IMR-90 (cell line): ENCODE results near the gene SPATS2L. TPM values are rescaled to one million over a fixed set of nuclear protein-coding genes. Genes with fewer than 3 reads are reported as not detected.

Source experiments
- ATAC-seq: fragments of 200-7000 bp; cut with Tn5 transposase; 2 replicates; pipeline ENCODE4 v1.9.1; 2020; ENCODE audit warnings: low read depth, mild to moderate bottlenecking, moderate library complexity
- BruUV-seq: library from RNA; stranded (reverse); fragments of 400-500 nt; replicated peaks from 2 replicates; lab custom pipeline; 2021; lab: Mats Ljungman, UMichigan
- CTCF ChIA-PET: fragments of 300-600 bp; formaldehyde crosslinking; extraction: SDS; loops from one replicate; lab custom pipeline; 2021; ENCODE audit warnings: antibody characterized with exemption; lab: Yijun Ruan, JAX
- POLR2A ChIA-PET: fragments of 300-600 bp; sonication (Branson Sonifier 250); formaldehyde crosslinking; loops from one replicate; lab custom pipeline; 2022; ENCODE audit warnings: antibody characterized with exemption; ENCODE audit not compliant: unreplicated experiment; lab: Charles Lee
- DNase-seq: peaks from one replicate; pipeline ENCODE4 v3.0.0; 2013
- H2AFZ ChIP-seq: replicated peaks from 2 replicates; pipeline ENCODE3; 2013; ENCODE audit warnings: low read length, mild to moderate bottlenecking; ENCODE audit not compliant: poor library complexity
- H2AK5ac ChIP-seq: 2 replicates; pipeline ENCODE4 v1.6.1; 2013; ENCODE audit warnings: low read depth, low read length, inconsistent platforms
- H2AK9ac ChIP-seq: replicated peaks from 2 replicates; pipeline ENCODE3; 2013; ENCODE audit warnings: mild to moderate bottlenecking, low read depth, low read length, moderate library complexity; ENCODE audit not compliant: poor library complexity
- H2BK120ac ChIP-seq: 2 replicates; pipeline ENCODE4 v1.6.1; 2013; ENCODE audit warnings: low read depth, low read length, inconsistent platforms
- H2BK15ac ChIP-seq: 3 replicates; pipeline ENCODE4 v1.6.1; 2013; ENCODE audit warnings: low read depth, low read length, inconsistent platforms
- H2BK20ac ChIP-seq: 2 replicates; pipeline ENCODE4 v1.6.1; 2013; ENCODE audit warnings: low read depth, mild to moderate bottlenecking, inconsistent platforms, low read length, moderate library complexity
- H2BK5ac ChIP-seq: 2 replicates; pipeline ENCODE4 v1.6.1; 2013; ENCODE audit warnings: mild to moderate bottlenecking, low read depth, low read length, inconsistent platforms; ENCODE audit not compliant: poor library complexity, severe bottlenecking
- H3K14ac ChIP-seq: replicated peaks from 2 replicates; pipeline ENCODE4 v1.6.1; 2013; ENCODE audit warnings: low read depth, low read length, inconsistent platforms
- H3K18ac ChIP-seq: 2 replicates; pipeline ENCODE4 v1.6.1; 2013; ENCODE audit warnings: low read depth, low read length, control low read depth
- H3K23ac ChIP-seq: 2 replicates; pipeline ENCODE4 v1.6.1; 2013; ENCODE audit warnings: low read depth, low read length, inconsistent platforms
- H3K27ac ChIP-seq: 2 replicates; pipeline ENCODE4 v1.5.1; 2013; ENCODE audit warnings: mild to moderate bottlenecking, control low read depth, low read length; ENCODE audit not compliant: insufficient read depth
- H3K27me3 ChIP-seq: 2 replicates; pipeline ENCODE4 v1.6.1; 2013; ENCODE audit warnings: low read length; ENCODE audit not compliant: control insufficient read depth, insufficient read depth
- H3K36me3 ChIP-seq: 2 replicates; pipeline ENCODE4 v1.6.1; 2013; ENCODE audit warnings: low read length, mixed read lengths; ENCODE audit not compliant: control insufficient read depth, insufficient read depth
- H3K4ac ChIP-seq: 2 replicates; pipeline ENCODE4 v1.6.1; 2013; ENCODE audit warnings: low read depth, low read length, inconsistent platforms
- H3K4me1 ChIP-seq: 2 replicates; pipeline ENCODE4 v1.6.1; 2013; ENCODE audit warnings: low read length, mixed read lengths; ENCODE audit not compliant: control insufficient read depth, insufficient read depth
- H3K4me2 ChIP-seq: 2 replicates; pipeline ENCODE4 v1.6.1; 2013; ENCODE audit warnings: low read depth, mild to moderate bottlenecking, control low read depth, low read length, moderate library complexity
- H3K4me3 ChIP-seq: 2 replicates; pipeline ENCODE4 v1.5.1; 2013; ENCODE audit warnings: low read depth, mild to moderate bottlenecking, control low read depth, low read length, moderate library complexity; ENCODE audit not compliant: insufficient read depth
- H3K56ac ChIP-seq: 2 replicates; pipeline ENCODE4 v1.6.1; 2013; ENCODE audit warnings: low read length, inconsistent platforms; ENCODE audit not compliant: insufficient read depth; ENCODE audit errors: extremely low read depth
- H3K79me1 ChIP-seq, 2 experiments: 2 replicates each; pipeline ENCODE4 v1.6.1; 2013; ENCODE audit warnings: low read length in 2 of 2, inconsistent platforms in 1 of 2, low read depth in 1 of 2
- H3K9ac ChIP-seq: 2 replicates; pipeline ENCODE4 v1.6.1; 2013; ENCODE audit warnings: low read depth, low read length, control low read depth
- H3K9me1 ChIP-seq: 2 replicates; pipeline ENCODE4 v1.6.1; 2013; ENCODE audit warnings: low read length, inconsistent platforms; ENCODE audit not compliant: insufficient read depth
- H3K9me3 ChIP-seq: 2 replicates; pipeline ENCODE4 v1.6.1; 2013; ENCODE audit warnings: low read length; ENCODE audit not compliant: control insufficient read depth, insufficient read depth
- H4K20me1 ChIP-seq: 2 replicates; pipeline ENCODE4 v1.6.1; 2013; ENCODE audit warnings: low read length, inconsistent platforms; ENCODE audit not compliant: insufficient read depth
- H4K5ac ChIP-seq: 2 replicates; pipeline ENCODE4 v1.6.1; 2013; ENCODE audit warnings: mild to moderate bottlenecking, low read depth, low read length, control low read depth
- H4K8ac ChIP-seq, 2 experiments: 2 replicates each; pipeline ENCODE4 v1.6.1; 2013; ENCODE audit warnings: low read depth in 2 of 2, low read length in 2 of 2, control low read depth in 1 of 2, inconsistent platforms in 1 of 2
- H4K91ac ChIP-seq: 2 replicates; pipeline ENCODE4 v1.6.1; 2013; ENCODE audit warnings: low read depth, low read length, inconsistent platforms; ENCODE audit not compliant: insufficient read depth
- BHLHE40 ChIP-seq: fragments of 150-350 bp; IDR thresholded peaks from 2 replicates; pipeline ENCODE4 v1.6.1; 2016; ENCODE audit warnings: mild to moderate bottlenecking, low read depth, low read length
- CEBPB ChIP-seq: IDR thresholded peaks from 2 replicates; pipeline ENCODE4 v1.6.1; 2012; ENCODE audit warnings: low read depth, low read length, improper control_type of control experiment
- CHD1 ChIP-seq: IDR thresholded peaks from 2 replicates; pipeline ENCODE4 v1.6.1; 2012; ENCODE audit warnings: low read depth, low read length, improper control_type of control experiment
- FOS ChIP-seq: fragments of 150-350 bp; IDR thresholded peaks from 2 replicates; pipeline ENCODE4 v1.6.1; 2016; ENCODE audit warnings: low read depth, low read length
- MAFK ChIP-seq: IDR thresholded peaks from 2 replicates; pipeline ENCODE4 v1.6.1; 2012; ENCODE audit warnings: low read depth, low read length, improper control_type of control experiment
- MAZ ChIP-seq: IDR thresholded peaks from 2 replicates; pipeline ENCODE4 v1.6.1; 2012; ENCODE audit warnings: low read depth, mild to moderate bottlenecking, low read length, improper control_type of control experiment, moderate library complexity, borderline replicate concordance
- MXI1 ChIP-seq: IDR thresholded peaks from 2 replicates; pipeline ENCODE4 v1.6.1; 2012; ENCODE audit warnings: low read depth, mild to moderate bottlenecking, low read length, moderate library complexity, borderline replicate concordance
- NFE2L2 ChIP-seq: fragments of 150-350 bp; IDR thresholded peaks from 2 replicates; pipeline ENCODE4 v1.6.1; 2016; ENCODE audit warnings: low read depth, mild to moderate bottlenecking, low read length
- POLR2A ChIP-seq: IDR thresholded peaks from 2 replicates; pipeline ENCODE4 v1.6.1; 2012; ENCODE audit warnings: mild to moderate bottlenecking, low read depth, low read length
- RAD21 ChIP-seq: IDR thresholded peaks from 2 replicates; pipeline ENCODE4 v1.6.1; 2012; ENCODE audit warnings: low read length, improper control_type of control experiment
- RCOR1 ChIP-seq: IDR thresholded peaks from 2 replicates; pipeline ENCODE4 v1.6.1; 2012; ENCODE audit warnings: mild to moderate bottlenecking, low read length, improper control_type of control experiment; ENCODE audit not compliant: insufficient replicate concordance
- RFX5 ChIP-seq: IDR thresholded peaks from 2 replicates; pipeline ENCODE4 v1.8.0; 2012; ENCODE audit warnings: low read depth, mild to moderate bottlenecking, low read length, moderate library complexity
- SMC3 ChIP-seq: fragments of 150-350 bp; IDR thresholded peaks from 2 replicates; pipeline ENCODE4 v1.6.1; 2016; ENCODE audit warnings: low read depth, mild to moderate bottlenecking, antibody characterized with exemption, low read length, moderate library complexity
- WGBS, 2 experiments: methylation state at CpG; one replicate each; pipeline versions ENCODE4 v1.1.5 to v1.1.7; 2013; ENCODE audit warnings: missing lambda C conversion rate in 2 of 2; ENCODE audit not compliant: insufficient read length in 1 of 2; ENCODE audit errors: extremely low coverage in 2 of 2; 5-methylcytosine and 5-hydroxymethylcytosine counted together
- dilution Hi-C: fragments of 300-500 bp; cut with HindIII; formaldehyde crosslinking; loops from one replicate; pipeline ENCODE4 v1.14.3; 2018; ENCODE audit warnings: low sequenced_read_pairs; ENCODE audit not compliant: unreplicated experiment
- in situ Hi-C: fragments of 300-500 bp; cut with MboI; formaldehyde crosslinking; loops from 3 replicates; pipeline ENCODE4 v1.14.3; 2019; ENCODE audit warnings: low sequenced_read_pairs, inconsistent platforms, mixed read lengths
- intact Hi-C: fragments of 100-400 bp; cut with micrococcal nuclease; formaldehyde crosslinking; loops from 2 replicates; pipeline ENCODE4 v1.10.0; 2022
- polyA plus RNA-seq, 3 experiments: library from polyadenylated mRNA; depleted of rRNA; stranded (reverse); fragments of >200 nt; gene quantifications; 2 replicates each; pipeline ENCODE4 v1.2.3, GENCODE V29; 2012; ENCODE audit warnings: low replicate concordance in 1 of 3
- total RNA-seq: library from RNA; depleted of rRNA; stranded (reverse); fragments of >200 nt; gene quantifications from 2 replicates; pipeline ENCODE4 v1.2.3, GENCODE V29; 2012
- TF ChIP-seq, protein P1 (sequence below): fragments of 150-350 bp; IDR thresholded peaks from 2 replicates; pipeline ENCODE4 v1.6.1; 2016; ENCODE audit warnings: low read depth, mild to moderate bottlenecking, low read length, moderate library complexity, borderline replicate concordance
- TF ChIP-seq, protein P2 (sequence below): conservative IDR thresholded peaks from 2 replicates; pipeline ENCODE4 v1.5.1; 2012; ENCODE audit warnings: mild to moderate bottlenecking, low read depth, low read length, improper control_type of control experiment
- TF ChIP-seq, protein P3 (sequence below): fragments of 150-350 bp; IDR thresholded peaks from 2 replicates; pipeline ENCODE4 v1.6.1; 2017; ENCODE audit warnings: mild to moderate bottlenecking, antibody characterized with exemption, low read length, low read depth

The SPATS2L gene
- total and polyA plus RNA-seq, 2 of the 4 experiments (the other 2 are of a cell fraction): 118 to 155 TPM

DNA sequence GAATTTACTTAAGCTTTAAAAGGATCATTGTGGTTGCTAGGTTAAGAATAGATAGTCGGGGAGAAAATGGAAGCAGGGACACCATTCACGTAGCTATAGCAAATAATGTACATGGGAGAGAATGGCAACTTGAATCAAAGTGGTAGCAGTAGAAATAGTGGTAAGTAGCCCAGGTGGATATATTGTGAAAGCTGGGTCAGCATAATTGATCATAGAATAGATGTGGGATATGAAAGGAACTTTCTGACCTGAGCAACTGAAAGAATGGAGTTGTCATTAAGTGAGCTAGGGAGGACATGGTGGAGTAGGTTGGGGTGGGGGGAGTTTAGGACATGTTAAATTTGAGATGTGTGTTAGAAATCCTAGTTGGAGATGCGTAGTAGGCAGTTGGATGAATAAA is 221.7 kb downstream of the SPATS2L start:
- H3K79me1 ChIP-seq: peaks cover 35 to 55% of the 10 kb centered on the region in 2 experiments

More for the DNA sequence above, 221.7 kb downstream of the SPATS2L start:
- H4K8ac ChIP-seq: no peak overlapping the region
- no peaks in the 10 kb centered on the region; the same call in 1 of the 2 replicates for H4K20me1 ChIP-seq
- no peak for TF ChIP-seq POLR2A
- TF ChIP-seq RAD21: no peak
- no peak for TF ChIP-seq RCOR1
- no peak for TF ChIP-seq SMC3
- TF ChIP-seq RFX5: no peak
- no peak for TF ChIP-seq MXI1
- TF ChIP-seq, protein P1, sequence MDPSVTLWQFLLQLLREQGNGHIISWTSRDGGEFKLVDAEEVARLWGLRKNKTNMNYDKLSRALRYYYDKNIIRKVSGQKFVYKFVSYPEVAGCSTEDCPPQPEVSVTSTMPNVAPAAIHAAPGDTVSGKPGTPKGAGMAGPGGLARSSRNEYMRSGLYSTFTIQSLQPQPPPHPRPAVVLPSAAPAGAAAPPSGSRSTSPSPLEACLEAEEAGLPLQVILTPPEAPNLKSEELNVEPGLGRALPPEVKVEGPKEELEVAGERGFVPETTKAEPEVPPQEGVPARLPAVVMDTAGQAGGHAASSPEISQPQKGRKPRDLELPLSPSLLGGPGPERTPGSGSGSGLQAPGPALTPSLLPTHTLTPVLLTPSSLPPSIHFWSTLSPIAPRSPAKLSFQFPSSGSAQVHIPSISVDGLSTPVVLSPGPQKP: no peak
- TF ChIP-seq, protein P2, sequence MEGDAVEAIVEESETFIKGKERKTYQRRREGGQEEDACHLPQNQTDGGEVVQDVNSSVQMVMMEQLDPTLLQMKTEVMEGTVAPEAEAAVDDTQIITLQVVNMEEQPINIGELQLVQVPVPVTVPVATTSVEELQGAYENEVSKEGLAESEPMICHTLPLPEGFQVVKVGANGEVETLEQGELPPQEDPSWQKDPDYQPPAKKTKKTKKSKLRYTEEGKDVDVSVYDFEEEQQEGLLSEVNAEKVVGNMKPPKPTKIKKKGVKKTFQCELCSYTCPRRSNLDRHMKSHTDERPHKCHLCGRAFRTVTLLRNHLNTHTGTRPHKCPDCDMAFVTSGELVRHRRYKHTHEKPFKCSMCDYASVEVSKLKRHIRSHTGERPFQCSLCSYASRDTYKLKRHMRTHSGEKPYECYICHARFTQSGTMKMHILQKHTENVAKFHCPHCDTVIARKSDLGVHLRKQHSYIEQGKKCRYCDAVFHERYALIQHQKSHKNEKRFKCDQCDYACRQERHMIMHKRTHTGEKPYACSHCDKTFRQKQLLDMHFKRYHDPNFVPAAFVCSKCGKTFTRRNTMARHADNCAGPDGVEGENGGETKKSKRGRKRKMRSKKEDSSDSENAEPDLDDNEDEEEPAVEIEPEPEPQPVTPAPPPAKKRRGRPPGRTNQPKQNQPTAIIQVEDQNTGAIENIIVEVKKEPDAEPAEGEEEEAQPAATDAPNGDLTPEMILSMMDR: no peak
- no peak for TF ChIP-seq BHLHE40
- no peak for TF ChIP-seq FOS
- no peak for TF ChIP-seq NFE2L2
- TF ChIP-seq CHD1: no peak
- TF ChIP-seq, protein P3, sequence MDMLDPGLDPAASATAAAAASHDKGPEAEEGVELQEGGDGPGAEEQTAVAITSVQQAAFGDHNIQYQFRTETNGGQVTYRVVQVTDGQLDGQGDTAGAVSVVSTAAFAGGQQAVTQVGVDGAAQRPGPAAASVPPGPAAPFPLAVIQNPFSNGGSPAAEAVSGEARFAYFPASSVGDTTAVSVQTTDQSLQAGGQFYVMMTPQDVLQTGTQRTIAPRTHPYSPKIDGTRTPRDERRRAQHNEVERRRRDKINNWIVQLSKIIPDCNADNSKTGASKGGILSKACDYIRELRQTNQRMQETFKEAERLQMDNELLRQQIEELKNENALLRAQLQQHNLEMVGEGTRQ: no peak
- TF ChIP-seq MAZ: no peak
- TF ChIP-seq CEBPB: no peak
- TF ChIP-seq MAFK: no peak
- H2BK15ac ChIP-seq: no peak overlapping the region
- WGBS, 2 experiments: 94% methylated on average over 2 of the region's 3 CpGs; no CpG with 5 or more reads in 1 of the 2 experiments
- no peak overlapping the region for H3K4ac ChIP-seq
- no peaks in the 10 kb centered on the region for H3K4me1 ChIP-seq
- H3K14ac ChIP-seq: no peak overlapping the region
- no peak overlapping the region for H3K4me3 ChIP-seq
- no peak overlapping the region for H3K4me2 ChIP-seq
- no peak overlapping the region for H2BK5ac ChIP-seq
- ChIA-PET CTCF (no interaction called here), POLR2A (no interaction called here)
- H3K18ac ChIP-seq: no peak overlapping the region
- no peak overlapping the region for H2AFZ ChIP-seq
- intact Hi-C loops (no loop called here), dilution Hi-C loops (no loop called here), in situ Hi-C loops (no loop called here)
- no peak overlapping the region for H3K9ac ChIP-seq
- no peak overlapping the region for H3K23ac ChIP-seq
- no peaks in the 10 kb centered on the region for H3K36me3 ChIP-seq
- no peak overlapping the region for H4K5ac ChIP-seq
- no peaks in the 10 kb centered on the region for H3K9me3 ChIP-seq
- no TSS peak for BruUV-seq
- H3K56ac ChIP-seq: no peak overlapping the region
- DNase-seq (no peak), ATAC-seq (no peak)
- H2BK120ac ChIP-seq: no peak overlapping the region
- peaks cover 3% of the 10 kb centered on the region; the same call in 1 of the 2 replicates for H3K27me3 ChIP-seq
- no peak overlapping the region; the same call in 1 of the 2 replicates for H2BK20ac ChIP-seq
- H2AK9ac ChIP-seq: no peak overlapping the region
- no peak overlapping the region for H4K91ac ChIP-seq
- H3K9me1 ChIP-seq: no peaks in the 10 kb centered on the region
- H3K27ac ChIP-seq: no peak overlapping the region
- H2AK5ac ChIP-seq: no peak overlapping the region
